SKM-1 (cell line): ENCODE measurements around the gene CCT8.
A peak's percentile ranks its signal among the peaks of the same experiment; 100 is the strongest.
"Not testable (repeated sequence)": the region's sequence is repeated elsewhere in the genome, so short reads cannot be mapped to it uniquely, and the experiment has no call there.

Experiments
- DNase-seq: peaks from one replicate; lab custom pipeline; 2025; ENCODE audit not compliant: unreplicated experiment; lab: John Stamatoyannopoulos, UW

The CCT8 gene

GRCh38 chr21:29078869-29079767 is 5.7 kb upstream of the CCT8 start:
- DNase-seq: peak; percentile 65

GRCh38 chr21:29077651-29078090 is 4.2 kb upstream of the CCT8 start:
- no peak for DNase-seq

- DNase-seq: not testable (repeated sequence)
Observed at GRCh38 chr21:29076731-29077640, 3.5 kb upstream of the CCT8 start.

GRCh38 chr21:29075706-29076466 is 2.4 kb upstream of the CCT8 start:
- DNase-seq: no peak

GRCh38 chr21:29074783-29075182 is 1.3 kb upstream of the CCT8 start:
- DNase-seq: no peak

- DNase-seq: no peak
Observed at GRCh38 chr21:29074007-29074376, 544 bp upstream of the CCT8 start.

- DNase-seq: no peak
Observed at GRCh38 chr21:29072873-29073221, 601 bp downstream of the CCT8 start.

GRCh38 chr21:29064850-29065481 is 8.5 kb downstream of the CCT8 start:
- peak; percentile 11 for DNase-seq

GRCh38 chr21:29056538-29057050 is 16.9 kb downstream of the CCT8 start:
- no peak for DNase-seq

- no peak for DNase-seq
Observed at GRCh38 chr21:29056005-29056404, 17.4 kb downstream of the CCT8 start.

GRCh38 chr21:29055080-29055479 is 18.4 kb downstream of the CCT8 start:
- DNase-seq: no peak

- no peak for DNase-seq
Observed at GRCh38 chr21:29053656-29054055, 19.8 kb downstream of the CCT8 start.

- no peak for DNase-seq
Observed at GRCh38 chr21:29053011-29053553, 20.4 kb downstream of the CCT8 start.

- no peak for DNase-seq
Observed at GRCh38 chr21:29052224-29052623, 21.2 kb downstream of the CCT8 start.

GRCh38 chr21:29034678-29035077 is 38.8 kb downstream of the CCT8 start:
- no peak for DNase-seq

- no peak for DNase-seq
Observed at GRCh38 chr21:29033871-29034270, 39.6 kb downstream of the CCT8 start.

GRCh38 chr21:29033301-29033700 is 40.1 kb downstream of the CCT8 start:
- no peak for DNase-seq

- DNase-seq: no peak
Observed at GRCh38 chr21:29030909-29031308, 42.5 kb downstream of the CCT8 start.

- no peak for DNase-seq
Observed at GRCh38 chr21:29029524-29029923, 43.9 kb downstream of the CCT8 start.

GRCh38 chr21:29025328-29025713 is 48.1 kb downstream of the CCT8 start:
- DNase-seq: no peak
